BJ (cell line): ENCODE measurements around the gene FUT6. TPM values are rescaled to one million over a fixed set of nuclear protein-coding genes. Genes with fewer than 3 reads are reported as not detected.
"Not testable (repeated sequence)": the region's sequence is repeated elsewhere in the genome, so short reads cannot be mapped to it uniquely, and the experiment has no call there.

Source experiments
- CTCF ChIA-PET: fragments of 350-600 bp; formaldehyde crosslinking; extraction: SDS; loops from one replicate; lab custom pipeline; 2021; ENCODE audit warnings: antibody characterized with exemption, inconsistent platforms; lab: Yijun Ruan, JAX
- POLR2A ChIA-PET: fragments of 300-600 bp; sonication (Branson Sonifier 250); formaldehyde crosslinking; extraction: SDS; loops from one replicate; lab custom pipeline; 2021; ENCODE audit warnings: antibody characterized with exemption; lab: Charles Lee
- DNase-seq: peaks from one replicate; pipeline ENCODE4 v3.0.0-alpha.2; 2011; ENCODE audit warnings: low read depth
- H3K27me3 ChIP-seq: 2 replicates; pipeline ENCODE4 v1.6.0; 2011; ENCODE audit warnings: low read length; ENCODE audit not compliant: control insufficient read depth, insufficient read depth
- H3K36me3 ChIP-seq: 2 replicates; pipeline ENCODE4 v1.5.1; 2011; ENCODE audit warnings: low read length; ENCODE audit not compliant: control insufficient read depth, insufficient read depth
- H3K4me3 ChIP-seq: 2 replicates; pipeline ENCODE4 v1.5.1; 2011; ENCODE audit warnings: low read depth, mild to moderate bottlenecking, control low read depth, low read length
- polyA plus RNA-seq: library from polyadenylated mRNA; depleted of rRNA; stranded (reverse); fragments of >200 nt; gene quantifications from 2 replicates; pipeline ENCODE4 v1.2.3, GENCODE V29; 2011
- TF ChIP-seq, protein P1 (sequence below): IDR thresholded peaks from 2 replicates; pipeline ENCODE4 v1.5.1; 2011; ENCODE audit warnings: low read depth, mild to moderate bottlenecking, control low read depth, inconsistent platforms, low read length, moderate library complexity; ENCODE audit not compliant: insufficient read depth

The FUT6 gene
- polyA plus RNA-seq, 1 experiment = not detected

- POLR2A ChIA-PET = no interaction called here
- Histone ChIP-seq H3K36me3 (no peaks in the 10 kb centered on the region), H3K4me3 (no peak overlapping the region), H3K27me3 (0 out of 2 replicates have a peak, but pooled peaks cover 2% of the 10 kb centered on the region)
- TF ChIP-seq, protein P1, sequence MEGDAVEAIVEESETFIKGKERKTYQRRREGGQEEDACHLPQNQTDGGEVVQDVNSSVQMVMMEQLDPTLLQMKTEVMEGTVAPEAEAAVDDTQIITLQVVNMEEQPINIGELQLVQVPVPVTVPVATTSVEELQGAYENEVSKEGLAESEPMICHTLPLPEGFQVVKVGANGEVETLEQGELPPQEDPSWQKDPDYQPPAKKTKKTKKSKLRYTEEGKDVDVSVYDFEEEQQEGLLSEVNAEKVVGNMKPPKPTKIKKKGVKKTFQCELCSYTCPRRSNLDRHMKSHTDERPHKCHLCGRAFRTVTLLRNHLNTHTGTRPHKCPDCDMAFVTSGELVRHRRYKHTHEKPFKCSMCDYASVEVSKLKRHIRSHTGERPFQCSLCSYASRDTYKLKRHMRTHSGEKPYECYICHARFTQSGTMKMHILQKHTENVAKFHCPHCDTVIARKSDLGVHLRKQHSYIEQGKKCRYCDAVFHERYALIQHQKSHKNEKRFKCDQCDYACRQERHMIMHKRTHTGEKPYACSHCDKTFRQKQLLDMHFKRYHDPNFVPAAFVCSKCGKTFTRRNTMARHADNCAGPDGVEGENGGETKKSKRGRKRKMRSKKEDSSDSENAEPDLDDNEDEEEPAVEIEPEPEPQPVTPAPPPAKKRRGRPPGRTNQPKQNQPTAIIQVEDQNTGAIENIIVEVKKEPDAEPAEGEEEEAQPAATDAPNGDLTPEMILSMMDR = no peak
- no peak for DNase-seq
- CTCF ChIA-PET = no interaction called here
Measured at GRCh38 chr19:5864725-5865486, 25.4 kb upstream of the FUT6 start.

GRCh38 chr19:5864013-5864720 is 24.7 kb upstream of the FUT6 start:
- TF ChIP-seq, protein P1 = no peak
- Histone ChIP-seq H3K36me3 (no peaks in the 10 kb centered on the region), H3K27me3 (0 out of 2 replicates have a peak, but pooled peaks cover 2% of the 10 kb centered on the region), H3K4me3 (no peak overlapping the region)
- no peak for DNase-seq
- ChIA-PET CTCF (no interaction called here), POLR2A (no interaction called here)

GRCh38 chr19:5863030-5863665 is 23.6 kb upstream of the FUT6 start:
- H3K27me3 ChIP-seq = 0 out of 2 replicates have a peak, but pooled peaks cover 2% of the 10 kb centered on the region
- CTCF ChIA-PET = interaction anchor here (0.9 to 1.2 kb wide), 2 partner anchors 14 to 59 kb away, joined by 3 read pairs; partner anchors contain the start of gene NRTN
- no peaks in the 10 kb centered on the region for H3K36me3 ChIP-seq
- no peak for DNase-seq
- POLR2A ChIA-PET = no interaction called here
- TF ChIP-seq, protein P1 = no peak
- H3K4me3 ChIP-seq = no peak overlapping the region

GRCh38 chr19:5857203-5858081 is 17.9 kb upstream of the FUT6 start:
- POLR2A ChIA-PET = no interaction called here
- TF ChIP-seq, protein P1 = no peak
- DNase-seq = no peak
- CTCF ChIA-PET = no interaction called here
- no peaks in the 10 kb centered on the region for H3K36me3 ChIP-seq
- H3K27me3 ChIP-seq = peaks cover 13% of the 10 kb centered on the region
- H3K4me3 ChIP-seq = no peak overlapping the region

- H3K36me3 ChIP-seq, H3K4me3 ChIP-seq, POLR2A ChIA-PET, DNase-seq: not testable (repeated sequence)
- CTCF ChIA-PET = interaction anchor here (1.0 to 1.1 kb wide), 2 partner anchors 8 to 9 kb away, joined by 3 to 5 read pairs; no protein-coding TSS in a partner anchor
- peaks cover 11% of the 10 kb centered on the region for H3K27me3 ChIP-seq
Measured at GRCh38 chr19:5855151-5855550, 15.6 kb upstream of the FUT6 start.

DNA sequence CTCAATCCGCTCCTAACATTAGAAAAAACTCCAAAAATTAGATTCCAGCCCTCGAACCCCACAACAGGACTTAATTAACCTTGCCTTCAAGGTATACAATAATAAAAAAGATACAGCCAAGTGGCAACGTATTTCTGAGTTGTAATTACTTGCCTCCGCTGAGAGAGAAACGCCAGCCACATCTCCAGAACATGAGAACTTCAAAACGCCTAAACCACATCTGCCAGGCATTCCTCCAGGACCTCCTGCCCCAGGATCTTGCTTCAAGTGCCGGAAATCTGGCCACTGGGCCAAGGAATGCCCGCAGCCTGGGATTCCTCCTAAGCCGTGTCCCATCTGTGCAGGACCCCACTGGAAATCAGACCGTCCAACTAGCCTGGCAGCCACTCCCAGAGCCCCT is 14.6 kb upstream of the FUT6 start:
- peaks cover 11% of the 10 kb centered on the region for H3K27me3 ChIP-seq
- H3K36me3 ChIP-seq, POLR2A ChIA-PET, H3K4me3 ChIP-seq, DNase-seq: not testable (repeated sequence)
- CTCF ChIA-PET = interaction anchor here (1.1 kb wide), 1 partner anchor 8 kb away, joined by 5 read pairs; no protein-coding TSS in a partner anchor
